NCI-H2196 (cell line): ENCODE results near the gene DLX4.

Experiments used
- DNase-seq: peaks from one replicate; lab custom pipeline; 2025; ENCODE audit not compliant: unreplicated experiment; lab: John Stamatoyannopoulos, UW

Gene DLX4

DNA sequence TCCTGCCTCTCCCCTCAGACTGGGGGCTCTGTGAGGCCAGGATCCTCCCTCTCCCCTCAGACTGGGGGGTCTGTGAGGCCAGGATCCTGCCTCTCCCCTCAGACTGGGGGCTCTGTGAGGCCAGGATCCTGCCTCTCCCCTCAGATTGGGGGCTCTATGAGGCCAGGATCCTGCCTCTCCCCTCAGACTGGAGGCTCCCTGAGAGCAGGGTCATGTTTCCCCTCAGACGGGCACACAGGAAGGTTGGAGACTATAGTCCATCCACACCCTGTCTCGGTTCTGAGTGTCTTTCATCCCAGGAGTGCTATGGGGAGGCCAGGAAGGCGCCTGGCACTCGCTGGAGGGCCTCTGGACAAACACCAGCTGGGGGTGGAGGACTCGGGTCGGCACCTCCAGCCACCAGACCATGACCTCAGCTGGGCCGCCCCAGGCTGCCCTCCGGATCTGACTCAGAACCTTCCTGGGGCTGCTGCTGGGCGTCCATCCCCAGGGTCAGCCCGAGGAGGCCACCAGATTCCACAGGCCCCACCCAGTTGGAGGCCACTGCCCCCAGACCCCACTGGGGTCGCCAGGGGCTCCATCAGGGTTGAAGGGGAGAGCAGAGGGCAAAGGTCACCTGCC lies 21.9 kb upstream of the DLX4 start:
- DNase-seq = no peak

DNA sequence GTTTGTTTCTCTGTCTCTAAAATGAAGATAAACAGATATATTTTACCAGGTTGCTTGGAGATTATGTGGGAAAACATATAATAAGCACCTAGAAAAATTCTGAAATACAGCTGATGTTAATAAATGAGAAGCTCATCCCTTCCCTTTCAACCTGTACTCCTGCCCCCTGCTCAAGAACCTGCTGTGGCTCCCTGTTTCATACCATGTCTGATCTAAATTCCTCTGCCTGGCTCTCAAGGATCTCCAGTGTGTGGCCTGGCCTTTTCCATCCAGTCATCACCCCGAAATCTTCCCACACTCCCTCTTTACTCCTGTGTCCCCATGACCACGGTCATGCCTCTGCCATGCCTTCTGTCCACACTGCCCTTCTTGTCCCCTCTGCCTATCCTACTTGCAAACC lies 19.4 kb upstream of the DLX4 start:
- no peak for DNase-seq

DNA sequence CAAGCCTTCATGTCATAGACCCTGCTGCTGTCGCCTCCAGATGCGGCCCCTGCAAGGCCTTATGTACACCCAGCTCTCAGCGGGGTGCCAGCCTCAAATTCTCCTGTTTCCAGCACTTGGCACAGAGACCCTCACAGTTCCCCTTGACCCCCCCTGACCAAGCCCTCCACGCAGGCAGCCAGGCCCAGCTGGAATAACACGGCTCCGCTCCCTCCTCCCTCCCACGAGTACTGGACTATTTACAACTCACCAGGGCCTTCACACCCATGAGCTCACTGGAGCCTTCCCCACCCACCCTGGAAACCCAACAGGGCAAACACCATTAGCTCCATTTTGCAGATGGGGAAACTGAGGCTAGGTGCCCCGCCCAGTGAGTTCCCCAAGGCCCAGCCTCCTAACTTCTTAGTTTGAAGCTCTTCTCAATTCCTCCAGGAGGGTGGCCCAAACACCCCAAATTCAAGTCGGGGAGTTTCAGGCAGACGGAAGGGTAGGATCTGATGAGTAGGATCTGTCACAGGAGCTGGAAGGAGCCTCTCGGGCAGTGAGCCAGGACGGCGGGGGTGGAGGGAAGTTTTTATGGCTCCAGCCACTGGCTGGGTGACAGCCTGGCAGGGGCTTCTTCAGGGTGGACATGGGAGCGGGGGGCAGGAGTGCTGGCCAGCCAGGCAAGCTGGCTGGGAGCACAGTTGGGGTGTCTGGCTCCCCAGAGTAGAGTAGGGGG lies 17.5 kb upstream of the DLX4 start:
- no peak for DNase-seq

DNA sequence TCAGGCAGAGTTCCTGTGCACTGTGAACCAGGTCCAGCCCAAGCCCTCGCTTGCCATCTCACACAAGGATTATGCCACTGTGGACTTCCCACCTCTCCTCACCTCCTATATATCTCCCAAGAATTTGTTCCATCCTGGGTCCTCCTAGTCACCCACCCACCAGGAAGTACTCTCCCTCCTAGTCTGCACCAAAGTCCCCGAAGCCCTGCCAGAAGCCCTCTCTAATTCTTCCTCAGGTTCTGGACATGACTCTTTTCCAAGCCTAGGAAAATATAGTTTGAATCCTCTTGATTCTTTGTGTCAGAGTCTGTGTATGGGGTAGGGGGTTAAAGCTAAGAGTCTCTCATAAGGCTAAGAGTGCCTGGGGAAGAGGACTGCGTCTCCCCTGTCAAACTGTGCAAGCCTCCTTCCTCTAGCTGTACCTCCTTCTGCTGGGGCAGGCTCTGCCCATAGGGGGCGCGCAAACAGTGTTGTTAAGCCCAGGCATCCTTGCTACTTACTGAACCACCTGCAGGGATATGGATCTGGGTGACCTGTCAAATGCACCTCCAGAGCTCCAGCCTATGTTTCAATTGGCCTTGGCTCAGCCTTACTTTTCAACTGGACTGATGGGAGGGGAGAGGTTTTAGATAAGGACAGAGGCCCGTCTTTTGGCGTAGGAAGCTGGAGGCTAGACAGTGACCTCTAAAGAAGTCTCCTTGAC lies 16.6 kb upstream of the DLX4 start:
- peak; percentile 86 for DNase-seq

- no peak for DNase-seq
These were observed 16.0 kb upstream of the DLX4 start for GRCh38 chr17:49952912-49953497.

DNA sequence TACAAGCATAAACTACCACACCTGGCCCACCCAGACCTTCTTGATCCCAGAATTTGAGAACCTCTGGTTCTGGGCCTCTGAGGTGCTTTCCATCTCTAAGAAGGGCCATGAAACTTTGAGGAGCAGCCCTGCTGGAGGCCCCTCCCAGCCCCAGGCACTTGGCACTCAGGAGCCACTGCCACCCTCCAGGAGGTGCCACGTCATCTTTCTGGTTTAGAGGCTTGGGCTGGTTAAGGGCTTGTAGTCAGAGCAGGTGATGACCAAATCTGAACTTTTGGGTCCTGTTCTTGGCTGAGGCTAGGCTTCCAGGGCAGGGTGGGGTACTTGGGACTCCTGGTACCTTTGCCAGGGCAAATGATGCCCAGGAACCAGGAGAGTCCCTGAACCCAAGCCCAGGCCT lies 13.8 kb upstream of the DLX4 start:
- no peak for DNase-seq

DNA sequence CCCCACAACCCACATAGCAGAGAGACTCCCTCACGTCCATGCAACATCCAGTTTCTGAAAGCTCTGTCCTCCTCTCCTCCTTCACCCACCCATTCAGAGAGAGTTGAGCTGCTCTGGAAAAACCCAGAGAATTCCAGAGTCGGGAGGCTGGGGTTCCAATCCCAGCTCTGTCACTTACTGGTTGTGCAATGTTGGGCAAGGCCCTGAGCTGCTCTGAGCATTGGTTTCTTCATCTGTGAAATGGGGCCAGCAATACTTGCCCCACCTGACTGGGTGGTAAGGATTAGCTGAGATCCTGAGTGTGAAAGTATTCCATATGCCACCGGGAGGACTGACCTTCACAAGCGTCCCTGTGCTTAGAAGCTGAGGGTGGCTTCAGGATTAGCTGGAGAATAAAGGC lies 12.2 kb upstream of the DLX4 start:
- DNase-seq = no peak

DNA sequence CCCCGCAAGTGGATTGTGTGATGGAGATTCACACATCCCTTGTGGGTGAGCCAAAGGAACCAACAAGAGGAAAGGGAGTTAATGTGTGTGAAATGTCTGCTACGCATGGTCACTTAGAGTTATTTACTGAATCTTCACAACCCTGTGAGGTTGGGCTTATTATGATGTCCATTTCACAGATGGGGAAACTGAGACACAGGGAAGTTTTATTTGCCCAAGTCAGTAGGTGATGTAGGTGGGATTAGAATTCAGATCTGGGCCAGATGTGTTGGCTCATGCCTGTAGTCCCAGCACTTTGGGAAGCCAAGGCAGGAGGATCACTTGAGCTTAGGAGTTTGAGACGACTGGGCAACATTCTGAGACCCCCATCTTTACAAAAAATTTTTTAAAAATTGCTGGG lies 11.6 kb upstream of the DLX4 start:
- DNase-seq = no peak

GRCh38 chr17:49958723-49959122 lies 10.3 kb upstream of the DLX4 start:
- DNase-seq = no peak

GRCh38 chr17:49959183-49959935 lies 9.6 kb upstream of the DLX4 start:
- no peak for DNase-seq

GRCh38 chr17:49962599-49963308 lies 6.2 kb upstream of the DLX4 start:
- no peak for DNase-seq

- no peak for DNase-seq
These were observed 5.7 kb upstream of the DLX4 start for GRCh38 chr17:49963309-49963625.

DNA sequence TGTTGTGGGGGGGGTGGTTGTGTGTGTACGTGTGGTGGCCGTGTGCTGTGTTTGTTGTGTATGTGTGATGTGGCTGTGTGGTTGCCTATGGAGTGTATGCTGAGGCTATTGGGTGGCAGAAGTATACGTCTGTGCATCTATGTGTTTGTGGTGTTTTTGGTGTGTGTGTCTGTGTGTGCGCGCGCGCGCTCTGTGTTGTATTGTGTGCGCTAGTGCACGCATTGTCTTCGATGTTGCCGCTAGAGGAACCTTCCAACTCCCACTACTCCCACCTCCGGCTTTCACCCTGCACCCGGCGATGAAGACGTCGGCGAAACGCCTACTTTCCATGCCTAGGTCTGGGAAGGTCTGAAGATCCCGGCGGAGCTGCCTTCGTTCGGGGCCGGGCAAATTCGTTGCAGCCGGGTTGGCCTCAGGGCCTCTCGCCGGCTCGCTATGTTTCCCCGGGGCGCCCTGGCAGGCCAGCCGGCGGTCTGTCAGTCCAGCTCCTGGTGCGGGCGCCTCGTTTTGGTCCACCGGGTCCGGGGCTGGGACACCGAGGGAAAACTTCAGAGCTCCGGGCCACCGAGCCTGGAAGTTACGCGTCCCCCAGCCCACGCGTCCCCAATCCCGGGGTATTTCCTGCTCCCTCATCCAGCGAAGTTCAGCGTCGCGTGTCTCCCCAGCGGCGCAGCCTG lies 5.2 kb upstream of the DLX4 start:
- no peak for DNase-seq

DNA sequence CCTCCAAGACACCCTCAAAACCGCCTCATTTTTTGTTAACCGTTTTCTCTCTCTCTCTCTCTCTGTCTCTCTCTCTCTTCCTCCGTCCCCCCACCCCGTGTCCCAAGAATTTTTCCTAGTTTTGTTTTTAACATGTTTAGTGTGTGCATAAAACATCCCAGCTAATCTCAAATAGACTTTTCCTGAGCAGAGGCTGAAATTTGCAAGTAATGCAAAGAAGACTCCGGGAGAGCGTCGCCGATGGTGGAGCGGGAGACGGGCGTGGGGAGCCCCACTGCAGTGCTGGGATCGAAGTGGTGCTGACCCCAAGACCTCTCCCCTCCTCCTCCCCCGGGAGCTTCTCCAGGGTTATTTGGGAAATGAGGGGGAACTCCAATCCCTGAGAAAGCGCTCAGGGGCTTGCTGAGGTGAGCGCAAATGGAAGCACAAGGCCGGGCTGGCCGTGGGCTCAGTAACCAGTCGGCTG lies 4.7 kb upstream of the DLX4 start:
- DNase-seq = no peak

DNA sequence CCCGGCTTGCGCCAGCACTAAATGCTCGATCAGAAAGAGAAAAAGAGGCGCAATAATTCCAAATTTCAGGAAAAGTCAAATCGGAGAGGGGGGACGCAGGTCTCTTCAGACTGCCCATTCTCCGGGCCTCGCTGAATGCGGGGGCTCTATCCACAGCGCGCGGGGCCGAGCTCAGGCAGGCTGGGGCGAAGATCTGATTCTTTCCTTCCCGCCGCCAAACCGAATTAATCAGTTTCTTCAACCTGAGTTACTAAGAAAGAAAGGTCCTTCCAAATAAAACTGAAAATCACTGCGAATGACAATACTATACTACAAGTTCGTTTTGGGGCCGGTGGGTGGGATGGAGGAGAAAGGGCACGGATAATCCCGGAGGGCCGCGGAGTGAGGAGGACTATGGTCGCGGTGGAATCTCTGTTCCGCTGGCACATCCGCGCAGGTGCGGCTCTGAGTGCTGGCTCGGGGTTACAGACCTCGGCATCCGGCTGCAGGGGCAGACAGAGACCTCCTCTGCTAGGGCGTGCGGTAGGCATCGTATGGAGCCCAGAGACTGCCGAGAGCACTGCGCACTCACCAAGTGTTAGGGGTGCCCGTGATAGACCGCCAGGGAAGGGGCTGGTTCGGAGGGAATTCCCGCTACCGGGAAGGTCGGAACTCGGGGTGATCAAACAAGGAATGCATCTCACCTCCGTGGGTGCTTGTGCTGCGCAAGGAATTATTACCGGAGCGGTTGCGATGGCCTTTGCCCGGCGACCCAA lies 4.0 kb upstream of the DLX4 start:
- DNase-seq = no peak

DNA sequence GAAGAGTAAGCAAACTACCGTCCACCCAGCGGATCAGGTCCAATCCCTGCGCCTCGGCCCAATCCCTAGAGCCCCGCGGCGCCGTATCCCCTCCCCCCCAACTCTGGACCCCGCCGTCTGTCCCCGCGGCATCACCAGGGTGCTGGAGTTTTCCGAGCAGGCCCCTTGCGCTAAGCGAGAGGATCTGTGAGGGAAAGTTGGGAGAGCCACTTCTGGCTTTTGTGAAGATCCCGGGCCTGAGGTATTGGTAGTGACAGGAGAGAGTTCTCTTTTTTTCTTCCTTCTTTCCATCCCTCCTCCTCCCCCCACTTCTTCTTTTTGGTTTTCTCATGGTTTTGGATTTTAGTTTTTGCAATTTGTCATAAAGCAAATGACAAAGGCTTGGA lies 3.5 kb upstream of the DLX4 start:
- DNase-seq = no peak

- no peak for DNase-seq
These were observed 2.2 kb upstream of the DLX4 start for GRCh38 chr17:49966767-49967166.

DNA sequence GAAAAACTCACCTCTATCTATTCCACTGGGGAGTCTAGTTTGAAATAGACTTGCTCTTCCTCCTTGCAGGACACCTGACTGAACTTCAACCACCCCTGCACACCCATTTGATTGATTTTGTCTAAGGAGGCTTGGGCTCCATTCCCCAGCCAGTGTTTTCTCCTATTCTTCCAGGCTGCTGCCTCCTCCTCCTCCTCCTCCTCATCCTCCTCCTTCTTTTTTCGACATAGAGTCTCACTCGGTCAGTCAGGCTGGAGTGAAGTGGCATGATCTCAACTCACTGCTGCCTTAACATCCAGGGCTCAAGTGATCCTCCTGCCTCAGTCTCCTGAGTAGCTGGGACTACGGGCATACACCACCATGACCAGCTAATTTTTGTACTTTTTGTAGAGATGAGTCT lies 1.8 kb upstream of the DLX4 start:
- no peak for DNase-seq

DNA sequence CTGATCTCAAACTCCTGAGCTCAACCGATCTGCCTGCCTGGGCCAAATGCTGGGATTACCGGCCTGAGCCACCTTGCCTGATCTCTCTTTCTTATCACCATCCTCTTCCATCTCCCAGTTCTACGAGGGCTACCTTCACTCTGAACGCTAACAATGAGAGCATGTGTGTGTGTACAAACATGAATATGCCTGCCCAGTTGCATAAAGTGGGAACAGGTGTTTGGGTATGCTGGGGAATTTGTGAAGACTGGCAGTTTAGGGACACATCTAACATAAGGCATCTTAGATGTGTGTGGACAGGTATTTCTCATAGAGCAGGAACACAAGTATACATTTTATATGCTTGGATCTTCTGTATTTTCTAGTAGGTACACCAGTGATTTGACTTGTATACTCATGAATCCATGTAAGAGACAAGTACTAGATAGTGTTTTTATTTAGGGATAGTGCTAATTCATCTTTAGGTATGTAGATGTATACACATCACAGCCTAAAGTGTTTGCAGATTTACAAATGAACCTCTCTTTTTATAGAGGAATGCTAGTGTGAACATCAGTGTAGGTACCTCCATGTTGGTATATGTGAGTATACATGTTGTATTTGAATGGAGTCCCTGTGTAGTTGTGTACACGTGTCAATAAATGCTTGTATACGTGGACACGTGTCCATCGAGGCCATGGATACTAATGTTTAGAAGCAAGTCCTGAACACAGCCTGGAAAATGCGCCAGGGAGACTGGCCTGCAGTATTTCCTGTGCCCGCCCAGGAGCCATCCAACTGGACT lies 1.2 kb upstream of the DLX4 start:
- DNase-seq = no peak
